A549 (cell line): ENCODE data around the gene AP5B1. TPM values are rescaled to one million over a fixed set of nuclear protein-coding genes. Genes with fewer than 3 reads are reported as not detected.

Source experiments
- ATAC-seq, 2 experiments: fragments of 200-7000 bp in 1 of 2; fragments of >200 bp in 1 of 2; cut with Nextera tagmentation in 1 of 2; cut with Tn5 transposase in 1 of 2; 3 replicates each; pipeline versions ENCODE4 v1.8.0 to v1.9.1; 2018 to 2020; ENCODE audit warnings: mild to moderate bottlenecking in 1 of 2, moderate library complexity in 1 of 2
- CTCF ChIA-PET: fragments of 300-600 bp; sonication (Branson Sonifier 250); formaldehyde crosslinking; extraction: SDS; loops from one replicate; lab custom pipeline; 2021; ENCODE audit warnings: antibody characterized with exemption, inconsistent platforms; lab: Yijun Ruan, JAX
- POLR2A ChIA-PET: fragments of 350-600 bp; formaldehyde crosslinking; extraction: SDS; loops from one replicate; lab custom pipeline; 2021; ENCODE audit warnings: antibody characterized with exemption, inconsistent platforms; lab: Yijun Ruan, JAX
- DNase-seq, 2 experiments: peaks; one replicate each; pipeline versions ENCODE4 v3.0.0 to v3.0.0-alpha.2; 2011 to 2016; ENCODE audit warnings: low read depth in 1 of 2, low spot score in 1 of 2
- FAIRE-seq: peaks from 2 replicates; lab custom pipeline; 2011; peaks lifted over from hg19 to GRCh38; lab: Jason Lieb, UNC
- H3K27ac ChIP-seq, 2 experiments: fragments of >200 bp; sonication (Bioruptor Twin); formaldehyde crosslinking; 3 replicates each; pipeline ENCODE4 v1.5.1; 2016 to 2017
- H3K4me1 ChIP-seq: fragments of >200 bp; sonication (Bioruptor Twin); formaldehyde crosslinking; 3 replicates; pipeline ENCODE4 v1.6.1; 2016
- H3K4me2 ChIP-seq: fragments of >200 bp; sonication (Bioruptor Twin); formaldehyde crosslinking; 3 replicates; pipeline ENCODE4 v1.6.1; 2016
- H3K4me3 ChIP-seq: fragments of >200 bp; sonication (Bioruptor Twin); formaldehyde crosslinking; 3 replicates; pipeline ENCODE4 v1.5.1; 2016
- H3K9me3 ChIP-seq: fragments of >200 bp; sonication (Bioruptor Twin); formaldehyde crosslinking; 3 replicates; pipeline ENCODE4 v1.6.1; 2016
- BHLHE40 ChIP-seq: IDR thresholded peaks from 2 replicates; pipeline ENCODE4 v1.6.1; 2012; ENCODE audit warnings: low read depth, low read length, inconsistent platforms
- CBX2 ChIP-seq: fragments of 200-600 bp; sonication (generic); IDR thresholded peaks from 2 replicates; pipeline ENCODE4 v1.6.1; 2016; ENCODE audit warnings: low read depth, mild to moderate bottlenecking, borderline replicate concordance
- CBX8 ChIP-seq: fragments of 200-600 bp; sonication (generic); IDR thresholded peaks from 2 replicates; pipeline ENCODE4 v1.6.1; 2016
- CEBPB ChIP-seq, 2 experiments: fragments of >200 bp in 1 of 2; sonication (Bioruptor Twin) in 1 of 2; formaldehyde crosslinking in 1 of 2; IDR thresholded peaks; 2 replicates each; pipeline ENCODE4 v1.6.1; 2012 to 2016
- EHF ChIP-seq: fragments of 250-450 bp; sonication (Bioruptor Pico); IDR thresholded peaks from 2 replicates; pipeline ENCODE4 v1.5.0; 2020; ENCODE audit warnings: mild to moderate bottlenecking
- EP300 ChIP-seq, 2 experiments: fragments of >200 bp; sonication (Bioruptor Twin); formaldehyde crosslinking; IDR thresholded peaks; 2 replicates in 1 of 2; 3 replicates in 1 of 2; pipeline ENCODE4 v1.6.1; 2016 to 2017
- FOSB ChIP-seq: fragments of 250-450 bp; sonication (Bioruptor Pico); IDR thresholded peaks from 2 replicates; pipeline ENCODE4 v1.5.0; 2020; ENCODE audit warnings: mild to moderate bottlenecking, moderate library complexity
- FOSL2 ChIP-seq, 2 experiments: fragments of 450-650 bp in 1 of 2; fragments of >200 bp in 1 of 2; sonication (Bioruptor Twin) in 1 of 2; formaldehyde crosslinking; IDR thresholded peaks; 2 replicates each; pipeline versions ENCODE4 v1.5.0 to v1.6.1; 2016 to 2020; ENCODE audit warnings: mild to moderate bottlenecking in 1 of 2, moderate library complexity in 1 of 2
- HOXB5 ChIP-seq: fragments of 250-450 bp; sonication (Bioruptor Pico); IDR thresholded peaks from 2 replicates; pipeline ENCODE4 v1.5.0; 2020; ENCODE audit warnings: mild to moderate bottlenecking, moderate library complexity
- JUNB ChIP-seq: fragments of >200 bp; sonication (Bioruptor Twin); formaldehyde crosslinking; IDR thresholded peaks from 2 replicates; pipeline ENCODE4 v1.6.1; 2016
- KDM5A ChIP-seq: fragments of 200-600 bp; sonication (generic); IDR thresholded peaks from 2 replicates; pipeline ENCODE4 v1.6.1; 2016; ENCODE audit warnings: antibody characterized with exemption, mild to moderate bottlenecking
- MAFK ChIP-seq: fragments of 450-650 bp; IDR thresholded peaks from 2 replicates; pipeline ENCODE4 v1.6.1; 2014; ENCODE audit not compliant: partially characterized antibody
- MAZ ChIP-seq: fragments of 150-350 bp; IDR thresholded peaks from 2 replicates; pipeline ENCODE4 v1.6.1; 2014; ENCODE audit warnings: antibody characterized with exemption, low read depth, low read length, borderline replicate concordance
- MYC ChIP-seq: IDR thresholded peaks from 2 replicates; pipeline ENCODE4 v1.6.1; 2012; ENCODE audit warnings: mild to moderate bottlenecking, inconsistent platforms, low read length, improper control_type of control experiment, borderline replicate concordance
- NFE2L2 ChIP-seq: fragments of 150-350 bp; conservative IDR thresholded peaks from 2 replicates; pipeline ENCODE4 v1.6.1; 2014; ENCODE audit warnings: low read length
- NR3C1 ChIP-seq: fragments of >200 bp; sonication (Bioruptor Twin); formaldehyde crosslinking; IDR thresholded peaks from 3 replicates; pipeline ENCODE4 v1.6.1; 2017
- PHF8 ChIP-seq: fragments of 200-600 bp; sonication (generic); IDR thresholded peaks from 2 replicates; pipeline ENCODE4 v1.6.1; 2016; ENCODE audit warnings: low read depth, mild to moderate bottlenecking, antibody characterized with exemption, moderate library complexity, borderline replicate concordance
- POLR2A ChIP-seq: IDR thresholded peaks from 2 replicates; pipeline ENCODE4 v1.6.1; 2012; ENCODE audit warnings: mild to moderate bottlenecking, low read length
- RARB ChIP-seq: fragments of 250-450 bp; sonication (Bioruptor Pico); IDR thresholded peaks from 2 replicates; pipeline ENCODE4 v1.8.0; 2021; ENCODE audit warnings: mild to moderate bottlenecking, moderate library complexity
- SREBF2 ChIP-seq: fragments of 450-650 bp; IDR thresholded peaks from 2 replicates; pipeline ENCODE4 v1.6.1; 2014; ENCODE audit warnings: mild to moderate bottlenecking, moderate library complexity
- TFCP2L1 ChIP-seq: fragments of 250-450 bp; sonication (Bioruptor Pico); IDR thresholded peaks from 2 replicates; pipeline ENCODE4 v1.5.0; 2021; ENCODE audit warnings: mild to moderate bottlenecking
- WGBS: methylation state at CpG from one replicate; pipeline ENCODE4 v1.1.6; 2017; ENCODE audit errors: missing lambda C conversion rate; 5-methylcytosine and 5-hydroxymethylcytosine counted together
- polyA plus RNA-seq, 4 experiments: library from polyadenylated mRNA; depleted of rRNA in 3 of 4; stranded (reverse); fragments of >200 nt; fragmentation: RNase III in 1 of 4; extraction: RNeasy Plus Mini Kit Qiagen cat#74134 plus additional on column Dnase treatment in 1 of 4; gene quantifications; 2 replicates in 3 of 4; 3 replicates in 1 of 4; pipeline ENCODE4 v1.2.3, GENCODE V29; 2011 to 2017
- TF ChIP-seq, protein P1 (sequence below): fragments of >200 bp; sonication (Bioruptor Twin); formaldehyde crosslinking; IDR thresholded peaks from 2 replicates; pipeline ENCODE4 v1.6.1; 2016
- TF ChIP-seq, protein P2 (sequence below): IDR thresholded peaks from 2 replicates; pipeline ENCODE4 v1.6.1; 2012

AP5B1 gene
- polyA plus RNA-seq, 2 of the 4 experiments (the other 2 are of a cell fraction), result 5.2 to 10.2 TPM

DNA sequence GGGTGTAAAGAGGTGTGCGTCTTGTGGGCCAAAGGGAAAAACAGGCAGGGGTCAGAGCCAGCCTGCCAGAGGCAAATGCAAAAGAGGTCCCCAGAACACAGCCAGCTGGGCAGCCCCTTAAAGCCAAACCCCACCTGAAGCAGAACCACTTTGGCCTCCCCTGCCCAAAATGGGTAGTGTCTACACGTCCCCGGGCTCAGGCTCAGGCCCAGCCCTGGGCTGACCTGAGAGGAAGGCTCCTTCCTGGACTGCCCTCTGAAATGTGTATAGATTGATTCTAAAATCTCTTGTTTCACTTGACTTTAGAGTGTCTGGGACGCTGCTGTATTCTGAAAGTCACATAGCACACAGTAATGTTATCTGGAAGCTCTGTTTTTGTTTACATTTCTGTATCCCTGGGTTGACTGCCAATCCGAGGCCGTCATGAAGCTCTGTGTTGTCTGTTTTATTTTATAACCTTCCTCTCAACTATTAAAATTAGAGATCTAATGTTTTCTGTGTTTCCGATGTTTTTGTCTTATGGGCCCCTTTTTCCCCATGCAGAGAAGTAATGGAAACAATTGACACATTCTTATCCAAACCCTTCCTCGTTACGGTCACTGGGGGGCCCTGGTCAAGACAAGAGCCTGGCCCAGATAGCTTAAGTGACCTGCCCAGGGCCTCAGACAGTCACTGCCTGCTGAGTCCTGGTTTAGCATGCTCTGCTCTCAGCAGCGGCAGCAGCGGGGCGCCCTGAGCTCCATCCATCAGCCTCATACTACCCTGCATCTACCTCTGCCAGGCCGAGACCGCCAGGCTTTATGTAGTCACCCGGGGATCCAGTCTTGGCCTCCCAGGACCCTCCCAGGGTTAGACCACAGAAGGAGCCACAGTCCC, 16.2 kb upstream of the AP5B1 start:
- CTCF ChIA-PET, result interaction anchor here (0.9 to 19.2 kb wide), 4 partner anchors 18 to 91 kb away, joined by 3 to 173 read pairs (median 10); partner anchors contain the start of gene AP5B1
- TF ChIP-seq PHF8 (no peak), NR3C1 (no peak), MAZ (no peak), CEBPB (IDR thresholded peaks at IDR 0.05) (no peak), KDM5A (no peak), CBX8 (no peak), EHF (no peak), CBX2 (no peak), MAFK (no peak), RARB (CRISPR knock-in tag) (no peak), MYC (no peak), FOSL2 (IDR thresholded peaks at IDR 0.05) (no peak), FOSL2 (CRISPR knock-in tag; IDR thresholded peaks at IDR 0.05) (no peak), POLR2A (no peak), EP300 (IDR thresholded peaks at IDR 0.05) (no peak), JUNB (no peak)
- TF ChIP-seq, protein P1, sequence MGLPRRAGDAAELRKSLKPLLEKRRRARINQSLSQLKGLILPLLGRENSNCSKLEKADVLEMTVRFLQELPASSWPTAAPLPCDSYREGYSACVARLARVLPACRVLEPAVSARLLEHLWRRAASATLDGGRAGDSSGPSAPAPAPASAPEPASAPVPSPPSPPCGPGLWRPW, result no peak
- Histone ChIP-seq H3K4me3 (no peak overlapping the region), H3K9me3 (no peaks in the 10 kb centered on the region), H3K27ac (no peak overlapping the region), H3K4me2 (no peak overlapping the region), H3K4me1 (no peaks in the 10 kb centered on the region)
- POLR2A ChIA-PET, result no interaction called here
- ATAC-seq, result no peak; a peak in 1 of 6 replicates
- no peak for DNase-seq
- no peak for FAIRE-seq
- WGBS, result 67% methylated on average over 15 of the region's 15 CpGs

GRCh38 chr11:65794570-65795510, 14.1 kb upstream of the AP5B1 start:
- ChIA-PET POLR2A (no interaction called here), CTCF (interaction anchor here (1.3 to 19.2 kb wide), 3 partner anchors 16 to 65 kb away, joined by 5 to 173 read pairs (median 7); partner anchors contain the start of genes AP5B1 and MUS81)
- TF ChIP-seq TFCP2L1 (no peak), SREBF2 (no peak), NFE2L2 (no peak), BHLHE40 (no peak)
- TF ChIP-seq, protein P2, sequence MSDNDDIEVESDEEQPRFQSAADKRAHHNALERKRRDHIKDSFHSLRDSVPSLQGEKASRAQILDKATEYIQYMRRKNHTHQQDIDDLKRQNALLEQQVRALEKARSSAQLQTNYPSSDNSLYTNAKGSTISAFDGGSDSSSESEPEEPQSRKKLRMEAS, result no peak
- WGBS, result 78% methylated on average over 38 of the region's 42 CpGs
- ATAC-seq (no peak), DNase-seq (no peak), FAIRE-seq (no peak)
- Histone ChIP-seq H3K9me3 (no peaks in the 10 kb centered on the region), H3K4me2 (no peak overlapping the region), H3K27ac (no peak overlapping the region), H3K4me3 (no peak overlapping the region), H3K4me1 (no peaks in the 10 kb centered on the region)

DNA sequence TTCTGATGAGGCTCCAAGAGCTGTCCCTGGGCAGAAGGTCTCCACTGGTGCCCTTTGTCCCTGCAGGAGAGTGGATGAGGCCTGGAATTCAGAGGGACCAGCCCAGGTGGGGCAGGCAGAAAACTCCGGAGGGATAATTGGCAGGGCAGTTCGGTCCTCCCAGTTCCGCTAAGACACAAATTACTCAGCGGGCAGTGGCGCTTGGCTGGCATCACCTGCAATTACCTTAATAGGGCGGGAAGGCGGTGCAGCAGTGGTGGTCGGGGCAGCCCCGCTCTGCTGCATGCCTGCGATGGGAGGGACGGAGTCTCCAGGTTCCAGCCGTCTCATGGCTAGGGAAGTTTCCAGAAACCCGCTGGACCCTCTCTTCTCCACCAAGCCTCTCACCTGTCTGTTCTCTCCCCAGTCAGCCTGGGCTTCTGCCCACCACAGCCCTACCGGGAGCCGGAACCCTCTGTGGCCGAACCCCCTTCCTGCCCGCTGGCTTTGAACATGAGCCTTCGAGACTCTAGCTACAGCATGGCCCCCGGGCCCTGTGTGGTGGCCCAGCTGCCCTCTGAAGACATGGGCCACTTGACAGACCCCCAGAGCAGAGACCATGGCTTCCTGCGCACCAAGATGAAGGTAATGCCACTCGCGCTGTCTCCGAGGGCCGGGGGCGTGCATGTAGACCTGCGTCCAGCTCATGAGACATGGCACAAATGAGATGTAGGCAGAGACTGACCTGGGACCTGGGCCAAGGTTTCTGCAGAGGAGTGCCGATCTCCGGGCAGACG, 13.0 kb upstream of the AP5B1 start:
- no peak overlapping the region for H3K27ac ChIP-seq
- no peak overlapping the region for H3K4me2 ChIP-seq
- FAIRE-seq (no peak), ATAC-seq (no peak), DNase-seq (no peak)
- no peaks in the 10 kb centered on the region for H3K9me3 ChIP-seq
- no peak overlapping the region for H3K4me3 ChIP-seq
- TF ChIP-seq EHF, result no peak
- no peak for TF ChIP-seq HOXB5
- no peak for TF ChIP-seq KDM5A
- TF ChIP-seq, protein P2, result no peak
- TF ChIP-seq FOSB (CRISPR knock-in tag), result no peak
- TF ChIP-seq RARB (CRISPR knock-in tag), result no peak
- POLR2A ChIA-PET, result interaction anchor here (0.9 kb wide), 1 partner anchor 81 kb away, joined by 3 read pairs; no protein-coding TSS in a partner anchor
- CTCF ChIA-PET, result interaction anchor here (1.3 to 19.2 kb wide), 5 partner anchors 8 to 66 kb away, joined by 4 to 173 read pairs (median 8); partner anchors contain the start of genes AP5B1 and MUS81
- 79% methylated on average over 29 of the region's 29 CpGs for WGBS
- no peaks in the 10 kb centered on the region for H3K4me1 ChIP-seq
